Smooth muscle cell (in vitro differentiated cells): ENCODE measurements around the gene ZDHHC22. TPM values are rescaled to one million over a fixed set of nuclear protein-coding genes. Genes with fewer than 3 reads are reported as not detected.

Experiments used
- DNase-seq: peaks from one replicate; lab custom pipeline; 2025; ENCODE audit not compliant: unreplicated experiment; lab: John Stamatoyannopoulos, UW
- H2AFZ ChIP-seq: fragments of 200-600 bp; sonication (generic); 2 replicates; pipeline ENCODE4 v1.6.0; 2016; ENCODE audit warnings: antibody characterized with exemption, low read depth, mild to moderate bottlenecking
- H3F3A ChIP-seq: fragments of 200-600 bp; sonication (generic); 2 replicates; pipeline ENCODE4 v1.6.0; 2017; ENCODE audit warnings: antibody characterized with exemption, low read depth
- H3K27ac ChIP-seq: fragments of 200-600 bp; sonication (generic); 2 replicates; pipeline ENCODE4 v1.5.1; 2016; ENCODE audit warnings: low read depth, mild to moderate bottlenecking
- H3K27me3 ChIP-seq: fragments of 200-600 bp; sonication (generic); 2 replicates; pipeline ENCODE4 v1.6.1; 2016; ENCODE audit warnings: low read depth, mild to moderate bottlenecking
- H3K36me3 ChIP-seq: fragments of 200-600 bp; sonication (generic); 2 replicates; pipeline ENCODE4 v1.5.1; 2016; ENCODE audit warnings: low read depth
- H3K4me1 ChIP-seq: fragments of 200-600 bp; sonication (generic); 2 replicates; pipeline ENCODE4 v1.5.1; 2016; ENCODE audit warnings: low read depth
- H3K4me2 ChIP-seq: fragments of 200-600 bp; sonication (generic); 2 replicates; pipeline ENCODE4 v1.6.0; 2016; ENCODE audit warnings: mild to moderate bottlenecking
- H3K4me3 ChIP-seq: fragments of 200-600 bp; sonication (generic); 2 replicates; pipeline ENCODE4 v1.5.1; 2016; ENCODE audit warnings: mild to moderate bottlenecking
- H3K79me2 ChIP-seq: fragments of 200-600 bp; sonication (generic); 2 replicates; pipeline ENCODE4 v1.6.0; 2016; ENCODE audit warnings: low read depth, mild to moderate bottlenecking
- H3K9ac ChIP-seq: fragments of 200-600 bp; sonication (generic); 2 replicates; pipeline ENCODE4 v1.6.0; 2016; ENCODE audit warnings: low read depth
- H3K9me3 ChIP-seq: fragments of 200-600 bp; sonication (generic); replicated peaks from 2 replicates; pipeline ENCODE4 v1.5.1; 2016; ENCODE audit warnings: low read depth
- H4K20me1 ChIP-seq: fragments of 200-600 bp; sonication (generic); 2 replicates; pipeline ENCODE4 v1.6.0; 2016; ENCODE audit warnings: low read depth
- CTCF ChIP-seq: fragments of 200-600 bp; sonication (generic); IDR thresholded peaks from 2 replicates; pipeline ENCODE4 v1.5.1; 2017; ENCODE audit warnings: borderline replicate concordance, mild to moderate bottlenecking, antibody characterized with exemption; ENCODE audit not compliant: insufficient read depth, poor library complexity, severe bottlenecking
- WGBS: methylation state at CpG from one replicate; pipeline ENCODE4 v1.1.7; 2016; ENCODE audit warnings: low lambda C conversion rate; 5-methylcytosine and 5-hydroxymethylcytosine counted together
- polyA plus RNA-seq: library from polyadenylated mRNA; unstranded; fragments of >200 nt; fragmentation: Nextera tagmentation; extraction: Ambion mirVana; gene quantifications from 2 replicates; pipeline ENCODE4 v1.2.1, GENCODE V29; 2016
- total RNA-seq: library from RNA; depleted of rRNA; stranded (reverse); fragments of >200 nt; gene quantifications from 2 replicates; pipeline ENCODE4 v1.2.3, GENCODE V29; 2014

ZDHHC22 gene
- total and polyA plus RNA-seq, 2 experiments from 2014 or later, result not detected

- H4K20me1 ChIP-seq, result peaks cover 3% of the 10 kb centered on the region
- H3F3A ChIP-seq, result no peaks in the 10 kb centered on the region
- peaks cover 69% of the 10 kb centered on the region for H3K27me3 ChIP-seq
- H3K9me3 ChIP-seq, result no peaks in the 10 kb centered on the region
- no peak overlapping the region for H3K9ac ChIP-seq
- no peak overlapping the region for H3K4me3 ChIP-seq
- H3K36me3 ChIP-seq, result no peaks in the 10 kb centered on the region
- 92% methylated on average over 15 of the region's 15 CpGs for WGBS
- H3K79me2 ChIP-seq, result no peaks in the 10 kb centered on the region
- no peak overlapping the region for H2AFZ ChIP-seq
- no peak overlapping the region for H3K27ac ChIP-seq
- peaks cover 22% of the 10 kb centered on the region for H3K4me1 ChIP-seq
- no peak for DNase-seq
- no peak for TF ChIP-seq CTCF
- H3K4me2 ChIP-seq, result no peak overlapping the region
Measured at GRCh38 chr14:77139022-77139421, 2.6 kb downstream of the ZDHHC22 start.

GRCh38 chr14:77133720-77134338 lies 7.8 kb downstream of the ZDHHC22 start:
- Histone ChIP-seq H3K27me3 (peaks cover 23% of the 10 kb centered on the region), H3K79me2 (no peaks in the 10 kb centered on the region), H4K20me1 (no peaks in the 10 kb centered on the region), H3K9ac (no peak overlapping the region), H3K9me3 (no peaks in the 10 kb centered on the region), H3K4me3 (no peak overlapping the region), H3K4me2 (no peak overlapping the region), H3F3A (no peaks in the 10 kb centered on the region), H3K27ac (no peak overlapping the region), H2AFZ (no peak overlapping the region), H3K4me1 (no peaks in the 10 kb centered on the region), H3K36me3 (no peaks in the 10 kb centered on the region)
- no peak for TF ChIP-seq CTCF
- DNase-seq, result peak; percentile 36
- WGBS, result 34% methylated on average over 22 of the region's 22 CpGs

GRCh38 chr14:77131871-77132486 lies 9.6 kb downstream of the ZDHHC22 start:
- Histone ChIP-seq H3K79me2 (no peaks in the 10 kb centered on the region), H3K27me3 (peaks cover 32% of the 10 kb centered on the region), H3K9ac (no peak overlapping the region), H3K27ac (no peak overlapping the region), H3K4me2 (no peak overlapping the region), H2AFZ (no peak overlapping the region), H3F3A (no peaks in the 10 kb centered on the region), H4K20me1 (no peaks in the 10 kb centered on the region), H3K4me1 (no peaks in the 10 kb centered on the region), H3K4me3 (no peak overlapping the region), H3K9me3 (no peaks in the 10 kb centered on the region), H3K36me3 (no peaks in the 10 kb centered on the region)
- TF ChIP-seq CTCF, result no peak
- DNase-seq, result no peak
- 95% methylated on average over 5 of the region's 5 CpGs for WGBS

GRCh38 chr14:77131206-77131605 lies 10.4 kb downstream of the ZDHHC22 start:
- no peaks in the 10 kb centered on the region for H3K4me1 ChIP-seq
- no peak overlapping the region for H3K4me3 ChIP-seq
- no peaks in the 10 kb centered on the region for H4K20me1 ChIP-seq
- no peak overlapping the region for H3K27ac ChIP-seq
- no peaks in the 10 kb centered on the region for H3K79me2 ChIP-seq
- peaks cover 40% of the 10 kb centered on the region for H3K27me3 ChIP-seq
- DNase-seq, result no peak
- TF ChIP-seq CTCF, result no peak
- no peaks in the 10 kb centered on the region for H3F3A ChIP-seq
- 86% methylated on average over 2 of the region's 2 CpGs for WGBS
- H3K4me2 ChIP-seq, result no peak overlapping the region
- H3K9ac ChIP-seq, result no peak overlapping the region
- no peaks in the 10 kb centered on the region for H3K36me3 ChIP-seq
- no peaks in the 10 kb centered on the region for H3K9me3 ChIP-seq
- no peak overlapping the region for H2AFZ ChIP-seq
